Neural cell (in vitro differentiated cells): Measurements from ENCODE around the gene GSK3A. TPM values are rescaled to one million over a fixed set of nuclear protein-coding genes. Genes with fewer than 3 reads are reported as not detected.

Source experiments
- H2AFZ ChIP-seq: fragments of 200-600, 300-800 bp; sonication (generic), shearing (Covaris generic); 2 replicates; pipeline ENCODE4 v1.6.0; 2014; ENCODE audit warnings: low read depth, mild to moderate bottlenecking, antibody characterized with exemption, low read length, moderate library complexity
- H3F3A ChIP-seq: fragments of 200-600 bp; shearing (Covaris generic); 2 replicates; pipeline ENCODE4 v1.6.1; 2016; ENCODE audit warnings: mild to moderate bottlenecking, moderate library complexity, mixed read lengths, antibody characterized with exemption, low read length; ENCODE audit not compliant: insufficient read depth, poor library complexity, severe bottlenecking
- H3K27ac ChIP-seq: fragments of 200-600, 300-800 bp; sonication (generic), shearing (Covaris generic); 2 replicates; pipeline ENCODE4 v1.5.1; 2014; ENCODE audit warnings: mild to moderate bottlenecking, low read length, moderate library complexity
- H3K27me3 ChIP-seq: fragments of 300-800, 200-600 bp; sonication (generic), shearing (Covaris generic); 2 replicates; pipeline ENCODE4 v1.6.0; 2014; ENCODE audit warnings: mild to moderate bottlenecking, low read depth, low read length, moderate library complexity; ENCODE audit not compliant: insufficient read depth
- H3K36me3 ChIP-seq: fragments of 300-800, 200-600 bp; sonication (generic), shearing (Covaris generic); 2 replicates; pipeline ENCODE4 v1.5.1; 2014; ENCODE audit warnings: mild to moderate bottlenecking, antibody characterized with exemption, low read length, moderate library complexity; ENCODE audit not compliant: insufficient read depth
- H3K4me2 ChIP-seq: fragments of 300-800, 200-600 bp; sonication (generic), shearing (Covaris generic); 2 replicates; pipeline ENCODE4 v1.6.0; 2014; ENCODE audit warnings: mild to moderate bottlenecking, low read length
- H3K4me3 ChIP-seq: fragments of 300-800, 200-600 bp; sonication (generic), shearing (Covaris generic); 2 replicates; pipeline ENCODE4 v1.5.1; 2014; ENCODE audit warnings: mild to moderate bottlenecking, low read length, moderate library complexity
- H3K79me2 ChIP-seq: fragments of 200-600 bp; shearing (Covaris generic); replicated peaks from 2 replicates; pipeline ENCODE4 v1.6.0; 2014; ENCODE audit warnings: mild to moderate bottlenecking, low read length, moderate library complexity; ENCODE audit not compliant: insufficient read depth
- H3K9ac ChIP-seq: fragments of 300-800, 200-600 bp; sonication (generic), shearing (Covaris generic); 2 replicates; pipeline ENCODE4 v1.6.1; 2016; ENCODE audit warnings: mild to moderate bottlenecking, low read length, mixed read lengths
- H3K9me2 ChIP-seq: fragments of 200-600 bp; shearing (Covaris generic); 2 replicates; pipeline ENCODE4 v1.6.1; 2016; ENCODE audit warnings: mild to moderate bottlenecking, low read length, mixed read lengths; ENCODE audit not compliant: insufficient read depth
- H3K9me3 ChIP-seq: fragments of 200-600, 300-800 bp; sonication (generic), shearing (Covaris generic); 2 replicates; pipeline ENCODE4 v1.6.1; 2016; ENCODE audit warnings: mild to moderate bottlenecking, mixed run types, low read length, moderate library complexity, mixed read lengths
- H4K20me1 ChIP-seq: fragments of 200-600 bp; shearing (Covaris generic); 2 replicates; pipeline ENCODE4 v1.6.1; 2016; ENCODE audit warnings: mild to moderate bottlenecking, mixed run types; ENCODE audit not compliant: insufficient read depth
- EP300 ChIP-seq: fragments of 450-650 bp; conservative IDR thresholded peaks from 2 replicates; pipeline ENCODE4 v1.6.1; 2014; ENCODE audit warnings: antibody characterized with exemption, mild to moderate bottlenecking, moderate library complexity; ENCODE audit not compliant: poor library complexity, severe bottlenecking
- EZH2 ChIP-seq: fragments of 200-600, 300-800 bp; shearing (Covaris generic), sonication (generic); IDR thresholded peaks from 2 replicates; pipeline ENCODE4 v1.6.1; 2014; ENCODE audit warnings: antibody characterized with exemption, low read length, borderline replicate concordance, mild to moderate bottlenecking; ENCODE audit not compliant: insufficient read depth, poor library complexity, severe bottlenecking
- MXI1 ChIP-seq: fragments of 450-650 bp; conservative IDR thresholded peaks from 2 replicates; pipeline ENCODE4 v1.6.1; 2014; ENCODE audit warnings: antibody characterized with exemption, mild to moderate bottlenecking; ENCODE audit not compliant: poor library complexity, severe bottlenecking
- POLR2AphosphoS5 ChIP-seq: IDR thresholded peaks from 2 replicates; pipeline ENCODE4 v1.6.1; 2012
- RAD21 ChIP-seq: fragments of 450-650 bp; conservative IDR thresholded peaks from 2 replicates; pipeline ENCODE4 v1.6.1; 2014; ENCODE audit warnings: antibody characterized with exemption, mild to moderate bottlenecking, moderate library complexity
- SMC3 ChIP-seq: fragments of 450-650 bp; conservative IDR thresholded peaks from 2 replicates; pipeline ENCODE4 v1.6.1; 2014; ENCODE audit warnings: antibody characterized with exemption, mild to moderate bottlenecking, moderate library complexity; ENCODE audit not compliant: poor library complexity
- TAF1 ChIP-seq: IDR thresholded peaks from 2 replicates; pipeline ENCODE4 v1.6.1; 2012; ENCODE audit warnings: low read depth
- polyA plus RNA-seq: library from polyadenylated mRNA; depleted of rRNA; stranded (reverse); fragments of >200 nt; gene quantifications from 2 replicates; pipeline ENCODE4 v1.2.3, GENCODE V29; 2014
- TF ChIP-seq, protein P1 (sequence below): IDR thresholded peaks from 2 replicates; pipeline ENCODE4 v1.6.1; 2012; ENCODE audit warnings: borderline replicate concordance
- TF ChIP-seq, protein P2 (sequence below): fragments of 450-650 bp; IDR thresholded peaks from 2 replicates; pipeline ENCODE4 v1.5.1; 2014; ENCODE audit warnings: antibody characterized with exemption, mild to moderate bottlenecking, moderate library complexity; ENCODE audit not compliant: poor library complexity, severe bottlenecking

Gene GSK3A
- polyA plus RNA-seq, 1 donor from 2014 or later = 25.2 TPM

DNA sequence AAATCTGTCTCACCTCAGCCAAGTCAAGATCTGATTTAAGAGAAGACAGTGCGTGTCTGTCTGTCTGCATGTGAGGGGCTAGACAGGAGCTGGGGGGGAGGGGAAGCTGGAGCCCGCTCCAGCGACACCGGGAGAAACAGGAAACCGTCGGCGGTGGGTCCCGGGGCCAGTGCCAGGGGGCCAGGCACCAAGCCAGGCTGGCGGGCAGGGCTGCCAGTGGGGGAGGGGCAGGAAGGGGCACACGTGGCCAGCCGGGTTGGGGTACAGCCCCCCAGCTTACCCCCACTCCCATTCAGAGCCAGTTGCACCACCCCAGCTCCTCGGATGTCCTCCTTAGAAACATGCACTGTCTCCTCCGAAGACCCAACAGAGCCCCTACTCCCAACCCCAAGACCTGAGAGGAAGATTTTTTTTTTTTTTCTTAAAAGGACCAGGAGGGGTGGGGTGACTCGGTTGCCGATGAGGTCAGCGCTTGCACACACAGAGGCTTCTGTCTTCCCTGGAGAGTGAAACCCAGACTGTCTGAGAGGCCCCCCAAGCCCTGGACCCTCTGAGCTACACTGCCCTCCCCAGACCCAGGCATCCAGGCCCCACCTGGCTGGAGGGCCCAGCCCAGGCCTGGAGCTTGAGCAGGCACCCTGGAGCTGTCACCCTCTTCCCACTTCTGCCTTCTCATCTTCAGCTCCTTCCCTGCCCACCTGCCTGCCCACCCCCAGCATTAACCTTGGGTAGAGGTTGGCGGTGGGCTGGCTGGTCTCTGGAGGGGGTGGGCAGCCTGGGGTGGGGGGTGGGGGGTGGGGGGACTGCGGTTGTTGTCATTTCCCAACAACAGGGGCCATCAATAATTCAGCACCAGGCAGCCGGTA is 8.5 kb upstream of the GSK3A start:
- Histone ChIP-seq H2AFZ (no peak overlapping the region), H3K27me3 (no peaks in the 10 kb centered on the region), H3K9me3 (no peaks in the 10 kb centered on the region), H3K9ac (no peak overlapping the region), H3F3A (no peaks in the 10 kb centered on the region), H3K27ac (no peak overlapping the region), H4K20me1 (no peaks in the 10 kb centered on the region), H3K9me2 (no peaks in the 10 kb centered on the region), H3K4me3 (no peak overlapping the region), H3K79me2 (peaks cover 20% of the 10 kb centered on the region), H3K36me3 (no peaks in the 10 kb centered on the region), H3K4me2 (no peak overlapping the region)
- TF ChIP-seq MXI1 = no peak
- TF ChIP-seq, protein P1, sequence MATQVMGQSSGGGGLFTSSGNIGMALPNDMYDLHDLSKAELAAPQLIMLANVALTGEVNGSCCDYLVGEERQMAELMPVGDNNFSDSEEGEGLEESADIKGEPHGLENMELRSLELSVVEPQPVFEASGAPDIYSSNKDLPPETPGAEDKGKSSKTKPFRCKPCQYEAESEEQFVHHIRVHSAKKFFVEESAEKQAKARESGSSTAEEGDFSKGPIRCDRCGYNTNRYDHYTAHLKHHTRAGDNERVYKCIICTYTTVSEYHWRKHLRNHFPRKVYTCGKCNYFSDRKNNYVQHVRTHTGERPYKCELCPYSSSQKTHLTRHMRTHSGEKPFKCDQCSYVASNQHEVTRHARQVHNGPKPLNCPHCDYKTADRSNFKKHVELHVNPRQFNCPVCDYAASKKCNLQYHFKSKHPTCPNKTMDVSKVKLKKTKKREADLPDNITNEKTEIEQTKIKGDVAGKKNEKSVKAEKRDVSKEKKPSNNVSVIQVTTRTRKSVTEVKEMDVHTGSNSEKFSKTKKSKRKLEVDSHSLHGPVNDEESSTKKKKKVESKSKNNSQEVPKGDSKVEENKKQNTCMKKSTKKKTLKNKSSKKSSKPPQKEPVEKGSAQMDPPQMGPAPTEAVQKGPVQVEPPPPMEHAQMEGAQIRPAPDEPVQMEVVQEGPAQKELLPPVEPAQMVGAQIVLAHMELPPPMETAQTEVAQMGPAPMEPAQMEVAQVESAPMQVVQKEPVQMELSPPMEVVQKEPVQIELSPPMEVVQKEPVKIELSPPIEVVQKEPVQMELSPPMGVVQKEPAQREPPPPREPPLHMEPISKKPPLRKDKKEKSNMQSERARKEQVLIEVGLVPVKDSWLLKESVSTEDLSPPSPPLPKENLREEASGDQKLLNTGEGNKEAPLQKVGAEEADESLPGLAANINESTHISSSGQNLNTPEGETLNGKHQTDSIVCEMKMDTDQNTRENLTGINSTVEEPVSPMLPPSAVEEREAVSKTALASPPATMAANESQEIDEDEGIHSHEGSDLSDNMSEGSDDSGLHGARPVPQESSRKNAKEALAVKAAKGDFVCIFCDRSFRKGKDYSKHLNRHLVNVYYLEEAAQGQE = no peak
- no peak for TF ChIP-seq POLR2AphosphoS5
- TF ChIP-seq, protein P2, sequence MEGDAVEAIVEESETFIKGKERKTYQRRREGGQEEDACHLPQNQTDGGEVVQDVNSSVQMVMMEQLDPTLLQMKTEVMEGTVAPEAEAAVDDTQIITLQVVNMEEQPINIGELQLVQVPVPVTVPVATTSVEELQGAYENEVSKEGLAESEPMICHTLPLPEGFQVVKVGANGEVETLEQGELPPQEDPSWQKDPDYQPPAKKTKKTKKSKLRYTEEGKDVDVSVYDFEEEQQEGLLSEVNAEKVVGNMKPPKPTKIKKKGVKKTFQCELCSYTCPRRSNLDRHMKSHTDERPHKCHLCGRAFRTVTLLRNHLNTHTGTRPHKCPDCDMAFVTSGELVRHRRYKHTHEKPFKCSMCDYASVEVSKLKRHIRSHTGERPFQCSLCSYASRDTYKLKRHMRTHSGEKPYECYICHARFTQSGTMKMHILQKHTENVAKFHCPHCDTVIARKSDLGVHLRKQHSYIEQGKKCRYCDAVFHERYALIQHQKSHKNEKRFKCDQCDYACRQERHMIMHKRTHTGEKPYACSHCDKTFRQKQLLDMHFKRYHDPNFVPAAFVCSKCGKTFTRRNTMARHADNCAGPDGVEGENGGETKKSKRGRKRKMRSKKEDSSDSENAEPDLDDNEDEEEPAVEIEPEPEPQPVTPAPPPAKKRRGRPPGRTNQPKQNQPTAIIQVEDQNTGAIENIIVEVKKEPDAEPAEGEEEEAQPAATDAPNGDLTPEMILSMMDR = no peak
- TF ChIP-seq RAD21 = no peak
- no peak for TF ChIP-seq EP300
- no peak for TF ChIP-seq SMC3
- TF ChIP-seq EZH2 = no peak
- TF ChIP-seq TAF1 = no peak

DNA sequence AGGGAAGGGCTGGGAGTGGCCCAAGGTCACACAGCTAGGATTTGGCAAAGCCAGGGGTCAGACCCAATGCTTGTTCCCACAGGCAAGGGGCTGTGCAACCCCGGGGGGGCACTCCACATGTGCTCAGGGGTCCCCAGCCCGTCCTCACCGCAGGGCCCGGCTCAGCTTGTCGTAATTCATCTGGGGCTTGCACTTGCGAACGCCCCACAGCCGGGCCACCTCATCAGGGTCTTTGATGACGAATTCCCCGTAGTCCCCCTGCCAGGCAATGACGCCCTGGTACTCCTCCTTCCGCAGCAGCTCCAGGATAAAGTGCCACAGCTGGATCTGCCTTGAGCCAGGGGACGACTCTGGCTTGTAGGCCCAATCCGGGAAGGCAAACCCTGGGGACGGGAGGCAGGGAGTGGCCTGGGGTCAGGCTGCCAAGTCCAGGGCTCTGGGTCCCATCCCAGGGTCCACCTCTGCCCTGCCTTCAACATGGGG is 7.8 kb upstream of the GSK3A start:
- Histone ChIP-seq H3K4me3 (no peak overlapping the region), H3K36me3 (no peaks in the 10 kb centered on the region)

More for the DNA sequence above, 7.8 kb upstream of the GSK3A start:
- H4K20me1 ChIP-seq = no peaks in the 10 kb centered on the region
- no peaks in the 10 kb centered on the region for H3K9me3 ChIP-seq
- peaks cover 20% of the 10 kb centered on the region for H3K79me2 ChIP-seq
- no peak overlapping the region for H2AFZ ChIP-seq
- TF ChIP-seq, protein P1 = no peak
- TF ChIP-seq SMC3 (no peak), TAF1 (no peak), POLR2AphosphoS5 (no peak), MXI1 (no peak), RAD21 (no peak), EZH2 (no peak), EP300 (no peak)
- TF ChIP-seq, protein P2 = no peak
- no peaks in the 10 kb centered on the region for H3K27me3 ChIP-seq
- H3K27ac ChIP-seq = no peak overlapping the region
- H3K9me2 ChIP-seq = no peaks in the 10 kb centered on the region
- H3K4me2 ChIP-seq = no peak overlapping the region
- H3K9ac ChIP-seq = no peak overlapping the region
- no peaks in the 10 kb centered on the region for H3F3A ChIP-seq
